ENCODE results near the gene RPRD1B.

Gene RPRD1B

GRCh38 chr20:38129893-38130609 is 96.5 kb downstream of the RPRD1B start:
- Histone ChIP-seq H3K79me2 (ENCODE audit: insufficient read depth, low read length) (no peaks in the 10 kb centered on the region), H3F3A (ENCODE audit: low read depth) (no peaks in the 10 kb centered on the region)

DNA sequence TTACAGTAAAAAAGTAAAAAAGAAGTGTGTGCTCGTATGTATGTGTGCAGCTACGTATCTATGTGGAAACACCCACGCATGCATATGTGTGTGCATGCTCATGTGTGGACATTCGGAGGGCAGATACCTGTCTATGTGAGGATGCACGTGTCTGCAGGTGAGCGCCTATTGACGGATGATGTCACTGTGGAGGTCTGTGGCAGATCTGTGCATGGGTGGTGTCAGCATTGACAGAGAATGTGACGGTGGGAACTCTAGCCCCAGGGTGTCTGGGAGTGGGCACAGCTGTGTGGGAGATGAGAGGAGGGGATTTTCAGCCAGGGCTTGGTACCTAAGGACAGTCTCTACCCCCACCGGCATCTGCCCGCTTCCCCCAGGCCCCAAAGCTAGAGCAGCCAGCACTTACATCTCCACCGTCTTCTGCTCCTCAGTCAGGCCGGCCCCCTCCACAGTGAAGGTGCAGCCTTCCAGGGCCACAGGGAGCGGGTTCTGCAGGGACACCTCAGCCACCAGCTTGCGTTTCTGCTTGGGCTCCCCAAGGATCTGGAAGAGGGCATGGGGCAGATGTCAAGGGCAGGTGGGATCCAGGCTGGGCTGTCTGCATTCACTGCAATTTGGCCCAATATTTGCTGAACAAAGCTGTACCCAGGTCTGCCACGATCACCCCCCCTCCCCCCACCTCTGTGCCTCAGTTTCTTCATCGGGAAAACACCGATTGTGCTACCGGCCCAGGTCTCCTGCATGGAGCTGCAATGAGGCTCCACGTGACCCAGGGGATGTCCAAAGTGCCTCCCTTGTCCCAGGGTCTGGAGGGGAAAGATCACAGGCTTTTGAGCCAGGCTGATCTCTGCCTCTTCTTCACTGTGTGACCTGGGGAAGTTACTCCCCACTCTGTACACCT is 97.4 kb downstream of the RPRD1B start:
- H3K4me3 ChIP-seq (ENCODE audit: low read length, poor library complexity, severe bottlenecking): no peak overlapping the region
- no peaks in the 10 kb centered on the region for H3K9me2 ChIP-seq (replicated peaks; ENCODE audit: low read depth, low read length)
- no peaks in the 10 kb centered on the region for H4K20me1 ChIP-seq (ENCODE audit: insufficient read depth, low read length, poor library complexity, severe bottlenecking)
- no peak for TF ChIP-seq EZH2phosphoT487 (IDR thresholded peaks at IDR 0.05; ENCODE audit: borderline replicate concordance)
- TF ChIP-seq, protein P1, sequence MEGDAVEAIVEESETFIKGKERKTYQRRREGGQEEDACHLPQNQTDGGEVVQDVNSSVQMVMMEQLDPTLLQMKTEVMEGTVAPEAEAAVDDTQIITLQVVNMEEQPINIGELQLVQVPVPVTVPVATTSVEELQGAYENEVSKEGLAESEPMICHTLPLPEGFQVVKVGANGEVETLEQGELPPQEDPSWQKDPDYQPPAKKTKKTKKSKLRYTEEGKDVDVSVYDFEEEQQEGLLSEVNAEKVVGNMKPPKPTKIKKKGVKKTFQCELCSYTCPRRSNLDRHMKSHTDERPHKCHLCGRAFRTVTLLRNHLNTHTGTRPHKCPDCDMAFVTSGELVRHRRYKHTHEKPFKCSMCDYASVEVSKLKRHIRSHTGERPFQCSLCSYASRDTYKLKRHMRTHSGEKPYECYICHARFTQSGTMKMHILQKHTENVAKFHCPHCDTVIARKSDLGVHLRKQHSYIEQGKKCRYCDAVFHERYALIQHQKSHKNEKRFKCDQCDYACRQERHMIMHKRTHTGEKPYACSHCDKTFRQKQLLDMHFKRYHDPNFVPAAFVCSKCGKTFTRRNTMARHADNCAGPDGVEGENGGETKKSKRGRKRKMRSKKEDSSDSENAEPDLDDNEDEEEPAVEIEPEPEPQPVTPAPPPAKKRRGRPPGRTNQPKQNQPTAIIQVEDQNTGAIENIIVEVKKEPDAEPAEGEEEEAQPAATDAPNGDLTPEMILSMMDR (conservative IDR thresholded peaks at IDR 0.05; ENCODE audit: low read length): no peak
- no peaks in the 10 kb centered on the region for H3K9me3 ChIP-seq (ENCODE audit: insufficient read depth, low read depth, low read length)
- H3K79me2 ChIP-seq (ENCODE audit: insufficient read depth, low read length): no peaks in the 10 kb centered on the region
- no peaks in the 10 kb centered on the region for H3K27me3 ChIP-seq (ENCODE audit: insufficient read depth, low read length, poor library complexity, severe bottlenecking)
- H3K4me1 ChIP-seq (ENCODE audit: insufficient read depth, low read length, poor library complexity, severe bottlenecking): peaks cover 29% of the 10 kb centered on the region
- no peaks in the 10 kb centered on the region for H3F3A ChIP-seq (ENCODE audit: low read depth)
- no peak overlapping the region for H3K4me2 ChIP-seq (ENCODE audit: low read depth, low read length, poor library complexity, severe bottlenecking)
- H3K36me3 ChIP-seq (ENCODE audit: insufficient read depth, low read length): no peaks in the 10 kb centered on the region
- no peak overlapping the region for H3K9ac ChIP-seq (ENCODE audit: low read depth, low read length, poor library complexity, severe bottlenecking)
- no peak overlapping the region for H2AFZ ChIP-seq (ENCODE audit: low read length)

More at GRCh38 chr20:38129893-38130609, 96.5 kb downstream of the RPRD1B start:
- H2AFZ ChIP-seq (ENCODE audit: low read length): no peak overlapping the region
- no peak for TF ChIP-seq EZH2phosphoT487 (IDR thresholded peaks at IDR 0.05; ENCODE audit: borderline replicate concordance)
- TF ChIP-seq, protein P1 (conservative IDR thresholded peaks at IDR 0.05; ENCODE audit: low read length): no peak
- H4K20me1 ChIP-seq (ENCODE audit: insufficient read depth, low read length, poor library complexity, severe bottlenecking): no peaks in the 10 kb centered on the region
- H3K27me3 ChIP-seq (ENCODE audit: insufficient read depth, low read length, poor library complexity, severe bottlenecking): no peaks in the 10 kb centered on the region
- no peak overlapping the region for H3K9ac ChIP-seq (ENCODE audit: low read depth, low read length, poor library complexity, severe bottlenecking)
- H3K4me1 ChIP-seq (ENCODE audit: insufficient read depth, low read length, poor library complexity, severe bottlenecking): peaks cover 21% of the 10 kb centered on the region
- no peak overlapping the region for H3K4me2 ChIP-seq (ENCODE audit: low read depth, low read length, poor library complexity, severe bottlenecking)
- no peak overlapping the region for H3K4me3 ChIP-seq (ENCODE audit: low read length, poor library complexity, severe bottlenecking)
- H3K9me2 ChIP-seq (replicated peaks; ENCODE audit: low read depth, low read length): no peaks in the 10 kb centered on the region
- H3K36me3 ChIP-seq (ENCODE audit: insufficient read depth, low read length): no peaks in the 10 kb centered on the region
- H3K9me3 ChIP-seq (ENCODE audit: insufficient read depth, low read depth, low read length): no peaks in the 10 kb centered on the region

DNA sequence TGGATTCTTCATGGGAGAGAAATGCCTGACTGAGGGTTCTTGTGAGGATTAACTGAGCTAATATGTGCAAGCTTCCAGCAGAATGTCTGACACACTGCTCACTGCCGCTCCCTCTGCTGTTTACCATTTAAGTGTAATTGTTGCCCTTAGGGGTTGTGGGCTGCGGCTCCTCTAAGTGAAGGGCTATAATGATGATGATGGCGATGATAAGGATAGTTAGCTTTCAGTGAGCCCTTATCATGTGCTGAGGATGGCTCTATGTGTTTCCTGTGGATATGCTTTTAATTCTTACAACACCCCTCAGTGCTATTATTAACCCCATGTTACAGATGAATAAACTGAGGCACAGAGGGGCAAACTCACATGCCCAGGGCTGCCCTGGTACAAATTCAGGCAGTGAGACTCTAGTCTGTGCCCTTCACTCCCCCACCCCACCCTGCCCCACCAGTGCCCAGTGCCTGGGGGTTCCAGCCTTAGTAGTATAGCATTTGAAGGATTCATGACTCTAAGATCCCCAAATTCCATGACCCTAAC is 98.1 kb downstream of the RPRD1B start:
- H3K4me1 ChIP-seq (ENCODE audit: insufficient read depth, low read length, poor library complexity, severe bottlenecking): peaks cover 32% of the 10 kb centered on the region

More for the DNA sequence above, 98.1 kb downstream of the RPRD1B start:
- Histone ChIP-seq H3K27me3 (ENCODE audit: insufficient read depth, low read length, poor library complexity, severe bottlenecking) (no peaks in the 10 kb centered on the region), H3F3A (ENCODE audit: low read depth) (no peaks in the 10 kb centered on the region), H4K20me1 (ENCODE audit: insufficient read depth, low read length, poor library complexity, severe bottlenecking) (no peaks in the 10 kb centered on the region), H3K9ac (ENCODE audit: low read depth, low read length, poor library complexity, severe bottlenecking) (no peak overlapping the region), H3K4me3 (ENCODE audit: low read length, poor library complexity, severe bottlenecking) (no peak overlapping the region), H3K4me2 (ENCODE audit: low read depth, low read length, poor library complexity, severe bottlenecking) (no peak overlapping the region), H3K36me3 (ENCODE audit: insufficient read depth, low read length) (no peaks in the 10 kb centered on the region), H3K9me3 (ENCODE audit: insufficient read depth, low read depth, low read length) (no peaks in the 10 kb centered on the region), H3K79me2 (ENCODE audit: insufficient read depth, low read length) (no peaks in the 10 kb centered on the region), H3K9me2 (replicated peaks; ENCODE audit: low read depth, low read length) (no peaks in the 10 kb centered on the region), H2AFZ (ENCODE audit: low read length) (no peak overlapping the region)
- TF ChIP-seq, protein P1 (conservative IDR thresholded peaks at IDR 0.05; ENCODE audit: low read length): no peak
- no peak for TF ChIP-seq EZH2phosphoT487 (IDR thresholded peaks at IDR 0.05; ENCODE audit: borderline replicate concordance)
